Measurements from ENCODE around the gene RASL10A. TPM values are rescaled to one million over a fixed set of nuclear protein-coding genes. Genes with fewer than 3 reads are reported as not detected.

The RASL10A gene
- total RNA-seq, 2 experiments from 2014 or later, result 0.35 TPM; not detected in 1

GRCh38 chr22:29265929-29266328 lies 49.6 kb downstream of the RASL10A start:
- no peaks in the 10 kb centered on the region for H3K9me3 Mint-ChIP-seq (ENCODE audit: low read depth)
- ChIA-PET CTCF (no interaction called here), POLR2A (no interaction called here)
- DNase-seq (no peak), ATAC-seq (no peak)
- H3K4me1 Mint-ChIP-seq, result peaks cover 17% of the 10 kb centered on the region
- peaks cover 39% of the 10 kb centered on the region for H3K36me3 Mint-ChIP-seq (ENCODE audit: low read depth)
- H3K4me3 Mint-ChIP-seq, result peak overlapping the region; percentile 91
- intact Hi-C loops (cut with DNase I, micrococcal nuclease), result loop anchor here (2.0 to 10.0 kb wide), 2 partner anchors 193 to 381 kb away; partner anchors contain the start of genes KREMEN1 (in 1 of the 2) and ZNRF3 (in 1 of the 2)
- H3K27ac Mint-ChIP-seq, result no peak overlapping the region
- H3K27me3 Mint-ChIP-seq, result no peaks in the 10 kb centered on the region

GRCh38 chr22:29265305-29265704 lies 50.2 kb downstream of the RASL10A start:
- Mint-ChIP-seq H3K9me3 (ENCODE audit: low read depth) (no peaks in the 10 kb centered on the region), H3K27ac (no peak overlapping the region), H3K27me3 (no peaks in the 10 kb centered on the region), H3K4me3 (no peak overlapping the region), H3K36me3 (ENCODE audit: low read depth) (peaks cover 33% of the 10 kb centered on the region), H3K4me1 (peaks cover 11% of the 10 kb centered on the region)
- intact Hi-C loops (cut with DNase I, micrococcal nuclease), result loop anchor here in 1 of 2 experiments (10.0 kb wide), 1 partner anchor 381 kb away; the partner anchor contains the start of gene ZNRF3
- ChIA-PET CTCF (no interaction called here), POLR2A (no interaction called here)
- ATAC-seq (no peak), DNase-seq (no peak)

- CTCF ChIA-PET, result interaction anchor here (0.6 kb wide), 1 partner anchor 487 kb away, joined by 3 read pairs; no protein-coding TSS in a partner anchor
- no peak for DNase-seq
- H3K4me1 Mint-ChIP-seq, result peaks cover 8% of the 10 kb centered on the region
Measured at GRCh38 chr22:29263791-29264276, 51.7 kb downstream of the RASL10A start.

More at GRCh38 chr22:29263791-29264276, 51.7 kb downstream of the RASL10A start:
- ATAC-seq, result no peak
- H3K27ac Mint-ChIP-seq, result no peak overlapping the region
- H3K27me3 Mint-ChIP-seq, result no peaks in the 10 kb centered on the region
- POLR2A ChIA-PET, result no interaction called here
- peaks cover 19% of the 10 kb centered on the region for H3K36me3 Mint-ChIP-seq (ENCODE audit: low read depth)
- no peaks in the 10 kb centered on the region for H3K9me3 Mint-ChIP-seq (ENCODE audit: low read depth)
- H3K4me3 Mint-ChIP-seq, result no peak overlapping the region
- intact Hi-C loops (cut with DNase I, micrococcal nuclease), result loop anchor here in 1 of 2 experiments (10.0 kb wide), 1 partner anchor 379 kb away; the partner anchor contains the start of gene ZNRF3

Small RNAs within 50 kb of the gene (microRNA-seq; reads per million reads assigned to microRNA genes)
- gene MIR3653 (ENCODE audit: borderline replicate concordance), result 146 reads per million, percentile 68 among the genes with 10 or more reads in this experiment

Other genes with a start within 250 kb of the RASL10A start
- gene KREMEN1, start 242.7 kb downstream of the RASL10A start, total RNA-seq, result under 1 TPM; 0.11 to 0.30 TPM
- gene EMID1, start 109.8 kb downstream of the RASL10A start, total RNA-seq, result not detected
- 10 to 100 TPM; 23.2 to 25.3 TPM for gene RHBDD3, start 47.7 kb downstream of the RASL10A start, total RNA-seq
- gene EWSR1, start 47.4 kb downstream of the RASL10A start, total RNA-seq, result 100 to 1,000 TPM; 326 to 567 TPM
- under 1 TPM; 0.84 to 0.98 TPM for gene GAS2L1, start 9.0 kb downstream of the RASL10A start, total RNA-seq
- gene AP1B1, start 72.9 kb upstream of the RASL10A start, total RNA-seq, result 10 to 100 TPM; 56.6 to 59.9 TPM
- not detected for gene RFPL1, start 122.9 kb upstream of the RASL10A start, total RNA-seq
- 1 to 10 TPM; 2.1 to 2.7 TPM for gene NEFH, start 164.5 kb upstream of the RASL10A start, total RNA-seq
- 10 to 100 TPM; 52.4 to 65.7 TPM for gene THOC5, start 238.1 kb upstream of the RASL10A start, total RNA-seq

Measured in activated CD4-positive, alpha-beta T cell treated with anti-CD3 and anti-CD28 coated beads for 36 hours (primary cell).